Measurements from ENCODE around the gene PRX. TPM values are rescaled to one million over a fixed set of nuclear protein-coding genes. Genes with fewer than 3 reads are reported as not detected.
A peak's percentile ranks its signal among the peaks of the same experiment; 100 is the strongest.

Gene PRX, protein sequence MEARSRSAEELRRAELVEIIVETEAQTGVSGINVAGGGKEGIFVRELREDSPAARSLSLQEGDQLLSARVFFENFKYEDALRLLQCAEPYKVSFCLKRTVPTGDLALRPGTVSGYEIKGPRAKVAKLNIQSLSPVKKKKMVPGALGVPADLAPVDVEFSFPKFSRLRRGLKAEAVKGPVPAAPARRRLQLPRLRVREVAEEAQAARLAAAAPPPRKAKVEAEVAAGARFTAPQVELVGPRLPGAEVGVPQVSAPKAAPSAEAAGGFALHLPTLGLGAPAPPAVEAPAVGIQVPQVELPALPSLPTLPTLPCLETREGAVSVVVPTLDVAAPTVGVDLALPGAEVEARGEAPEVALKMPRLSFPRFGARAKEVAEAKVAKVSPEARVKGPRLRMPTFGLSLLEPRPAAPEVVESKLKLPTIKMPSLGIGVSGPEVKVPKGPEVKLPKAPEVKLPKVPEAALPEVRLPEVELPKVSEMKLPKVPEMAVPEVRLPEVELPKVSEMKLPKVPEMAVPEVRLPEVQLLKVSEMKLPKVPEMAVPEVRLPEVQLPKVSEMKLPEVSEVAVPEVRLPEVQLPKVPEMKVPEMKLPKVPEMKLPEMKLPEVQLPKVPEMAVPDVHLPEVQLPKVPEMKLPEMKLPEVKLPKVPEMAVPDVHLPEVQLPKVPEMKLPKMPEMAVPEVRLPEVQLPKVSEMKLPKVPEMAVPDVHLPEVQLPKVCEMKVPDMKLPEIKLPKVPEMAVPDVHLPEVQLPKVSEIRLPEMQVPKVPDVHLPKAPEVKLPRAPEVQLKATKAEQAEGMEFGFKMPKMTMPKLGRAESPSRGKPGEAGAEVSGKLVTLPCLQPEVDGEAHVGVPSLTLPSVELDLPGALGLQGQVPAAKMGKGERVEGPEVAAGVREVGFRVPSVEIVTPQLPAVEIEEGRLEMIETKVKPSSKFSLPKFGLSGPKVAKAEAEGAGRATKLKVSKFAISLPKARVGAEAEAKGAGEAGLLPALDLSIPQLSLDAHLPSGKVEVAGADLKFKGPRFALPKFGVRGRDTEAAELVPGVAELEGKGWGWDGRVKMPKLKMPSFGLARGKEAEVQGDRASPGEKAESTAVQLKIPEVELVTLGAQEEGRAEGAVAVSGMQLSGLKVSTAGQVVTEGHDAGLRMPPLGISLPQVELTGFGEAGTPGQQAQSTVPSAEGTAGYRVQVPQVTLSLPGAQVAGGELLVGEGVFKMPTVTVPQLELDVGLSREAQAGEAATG (N-terminal part only)
- 4.5 TPM for total RNA-seq
- polyA plus RNA-seq (ENCODE audit: insufficient read depth, low read depth, low replicate concordance), result 12.6 TPM
- long read RNA-seq, donor 1, full-length matches to known transcripts, result 1 of 1 reads
- long read RNA-seq, donor 1, partial matches to known transcripts, result 0 of 1 reads
- long read RNA-seq, donor 1, other reads (novel, unspliced or antisense), result 0 of 1 reads
- long read RNA-seq, donor 2, full-length matches to known transcripts, result 1 of 1 reads
- long read RNA-seq, donor 2, partial matches to known transcripts, result 0 of 1 reads
- long read RNA-seq, donor 2, other reads (novel, unspliced or antisense), result 0 of 1 reads
- long read RNA-seq, donor 3, full-length matches to known transcripts, result 1 of 1 reads
- long read RNA-seq, donor 3, partial matches to known transcripts, result 0 of 1 reads
- long read RNA-seq, donor 3, other reads (novel, unspliced or antisense), result 0 of 1 reads
- long read RNA-seq, donor 4, result 0 reads
- long read RNA-seq, donor 5, result 0 reads
- long read RNA-seq, donor 6, result 0 reads
- long read RNA-seq, donor 7, partial matches to known transcripts, result 1 of 5 reads
- long read RNA-seq, donor 7, other reads (novel, unspliced or antisense), result 4 of 5 reads
- long read RNA-seq, donor 8, full-length matches to known transcripts, result 2 of 2 reads
- long read RNA-seq, donor 8, partial matches to known transcripts, result 0 of 2 reads
- long read RNA-seq, donor 8, other reads (novel, unspliced or antisense), result 0 of 2 reads
- long read RNA-seq, donor 9, full-length matches to known transcripts, result 2 of 2 reads
- long read RNA-seq, donor 9, partial matches to known transcripts, result 0 of 2 reads
- long read RNA-seq, donor 9, other reads (novel, unspliced or antisense), result 0 of 2 reads
- long read RNA-seq, donor 10, result 0 reads

DNA sequence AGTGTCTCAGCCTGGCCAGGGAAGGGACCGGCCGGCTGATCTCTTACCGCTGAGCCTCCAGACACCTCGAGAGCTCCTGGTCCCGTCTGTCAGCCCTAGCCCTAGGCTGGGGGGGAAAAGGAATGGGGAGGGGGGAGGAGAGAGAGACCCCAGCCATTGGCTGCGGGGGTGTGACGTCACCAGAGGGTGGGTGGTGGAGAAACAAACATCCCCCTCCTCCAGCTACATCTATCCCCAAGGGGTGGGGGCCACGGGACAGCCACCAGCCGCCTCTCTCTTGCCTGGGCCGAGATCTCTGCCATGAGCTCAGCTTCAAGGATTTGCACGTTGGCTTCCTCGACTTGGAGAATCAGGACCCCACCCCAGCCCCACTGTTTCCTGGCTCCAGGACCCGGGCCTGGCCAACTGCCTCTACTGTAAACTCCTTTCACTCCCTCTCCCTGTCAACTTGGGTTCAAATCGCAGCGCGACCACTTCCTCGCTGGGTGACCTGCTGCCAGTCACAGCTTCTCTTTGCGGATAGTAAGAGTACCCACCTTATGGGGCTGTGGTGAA lies at the start of gene PRX:
Gene PRX, minus strand, starts transcription at position 88 of the 555 bp plus-strand sequence. CDS start 5,446 bp downstream, outside the sequence.
- Histone ChIP-seq H3K36me3 (ENCODE audit: control insufficient read depth in 2 of 3, insufficient read depth in 3 of 3, low read length in 3 of 3) (no peaks in the 10 kb centered on the region), H3K4me1 (ENCODE audit: control insufficient read depth in 2 of 3, insufficient read depth in 2 of 3, low read depth in 1 of 3, low read length in 3 of 3) (peaks cover 3 to 7% (median 5%) of the 10 kb centered on the region in 3 donors), H3K4me3 (ENCODE audit: low read length in 3 of 3) (peak within 1 kb of the TSS in 2 of 3 donors; percentile 3 to 37), H3K9ac (ENCODE audit: low read length in 3 of 3) (peak within 1 kb of the TSS in 2 of 3 donors; percentile 9 to 63), H3K27ac (ENCODE audit: low read depth in 2 of 2, low read length in 2 of 2) (peak within 1 kb of the TSS in 1 of 2 donors; percentile 36), H3K27me3 (ENCODE audit: control insufficient read depth, insufficient read depth, low read length) (no peaks in the 10 kb centered on the region), H3K9me3 (ENCODE audit: control insufficient read depth in 2 of 3, insufficient read depth in 1 of 3, low read length in 3 of 3) (no peaks in the 10 kb centered on the region)
- TF ChIP-seq, protein P1, sequence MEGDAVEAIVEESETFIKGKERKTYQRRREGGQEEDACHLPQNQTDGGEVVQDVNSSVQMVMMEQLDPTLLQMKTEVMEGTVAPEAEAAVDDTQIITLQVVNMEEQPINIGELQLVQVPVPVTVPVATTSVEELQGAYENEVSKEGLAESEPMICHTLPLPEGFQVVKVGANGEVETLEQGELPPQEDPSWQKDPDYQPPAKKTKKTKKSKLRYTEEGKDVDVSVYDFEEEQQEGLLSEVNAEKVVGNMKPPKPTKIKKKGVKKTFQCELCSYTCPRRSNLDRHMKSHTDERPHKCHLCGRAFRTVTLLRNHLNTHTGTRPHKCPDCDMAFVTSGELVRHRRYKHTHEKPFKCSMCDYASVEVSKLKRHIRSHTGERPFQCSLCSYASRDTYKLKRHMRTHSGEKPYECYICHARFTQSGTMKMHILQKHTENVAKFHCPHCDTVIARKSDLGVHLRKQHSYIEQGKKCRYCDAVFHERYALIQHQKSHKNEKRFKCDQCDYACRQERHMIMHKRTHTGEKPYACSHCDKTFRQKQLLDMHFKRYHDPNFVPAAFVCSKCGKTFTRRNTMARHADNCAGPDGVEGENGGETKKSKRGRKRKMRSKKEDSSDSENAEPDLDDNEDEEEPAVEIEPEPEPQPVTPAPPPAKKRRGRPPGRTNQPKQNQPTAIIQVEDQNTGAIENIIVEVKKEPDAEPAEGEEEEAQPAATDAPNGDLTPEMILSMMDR (IDR thresholded peaks at IDR 0.05; ENCODE audit: borderline replicate concordance, extremely low read depth, insufficient read depth), result no peak
- no peak for FAIRE-seq
- peak in 2 of 5 donors; percentile 48 to 74 for DNase-seq
- intact Hi-C loops (cut with DNase I), result no loop called here

DNA sequence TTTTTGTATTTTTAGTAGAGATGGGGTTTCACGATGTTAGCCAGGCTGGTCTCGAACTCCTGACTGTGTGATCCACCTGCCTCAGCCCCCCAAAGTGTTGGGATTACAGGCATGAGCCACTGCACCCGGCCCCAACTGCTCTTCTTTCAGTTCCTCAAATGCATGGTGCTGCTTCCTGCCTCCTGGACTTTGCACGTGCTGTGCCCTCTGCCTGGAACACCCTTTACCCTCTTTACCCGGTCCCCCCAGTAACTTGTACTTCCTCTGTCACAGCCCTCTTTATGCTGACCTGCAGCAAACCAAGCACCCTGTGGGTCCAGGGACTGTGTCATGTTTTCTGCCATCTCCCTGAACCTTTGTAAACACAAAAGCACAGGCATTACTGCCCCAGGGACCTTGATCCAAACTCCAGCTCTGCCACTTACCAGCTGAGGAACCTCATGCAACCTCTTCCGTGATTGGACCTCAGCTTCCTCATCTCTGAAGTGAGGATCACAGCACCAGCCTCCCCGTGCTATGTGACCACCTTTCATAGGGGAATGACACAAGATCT lies 48.6 kb upstream of the PRX start:
- intact Hi-C loops (cut with DNase I), result no loop called here
- Histone ChIP-seq H3K4me3 (ENCODE audit: low read length in 3 of 3) (no peak overlapping the region), H3K4me1 (ENCODE audit: control insufficient read depth in 2 of 3, insufficient read depth in 2 of 3, low read depth in 1 of 3, low read length in 3 of 3) (peaks cover 4 to 22% (median 20%) of the 10 kb centered on the region in 3 donors), H3K36me3 (ENCODE audit: control insufficient read depth in 2 of 3, insufficient read depth in 3 of 3, low read length in 3 of 3) (peaks cover 0 to 3% (median 0%) of the 10 kb centered on the region in 3 donors), H3K9ac (ENCODE audit: low read length in 3 of 3) (no peak overlapping the region), H3K27me3 (ENCODE audit: control insufficient read depth, insufficient read depth, low read length) (no peaks in the 10 kb centered on the region), H3K27ac (ENCODE audit: low read depth in 2 of 2, low read length in 2 of 2) (no peak overlapping the region), H3K9me3 (ENCODE audit: control insufficient read depth in 2 of 3, insufficient read depth in 1 of 3, low read length in 3 of 3) (no peaks in the 10 kb centered on the region)
- TF ChIP-seq, protein P1 (IDR thresholded peaks at IDR 0.05; ENCODE audit: borderline replicate concordance, extremely low read depth, insufficient read depth), result no peak
- no peak for DNase-seq
- no peak for FAIRE-seq
